H1 (cell line): ENCODE measurements around the gene ZNF451. TPM values are rescaled to one million over a fixed set of nuclear protein-coding genes. Genes with fewer than 3 reads are reported as not detected.

ENCODE experiments used
- CTCF ChIA-PET: fragments of 300-600 bp; sonication (Branson Sonifier 250); formaldehyde crosslinking; loops from one replicate; lab custom pipeline; 2021; ENCODE audit not compliant: partially characterized antibody; lab: Charles Lee
- POLR2A ChIA-PET: fragments of 300-600 bp; sonication (Branson Sonifier 250); formaldehyde crosslinking; loops from one replicate; lab custom pipeline; 2021; ENCODE audit warnings: inconsistent platforms; ENCODE audit not compliant: partially characterized antibody; lab: Charles Lee
- DNase-seq, 2 experiments: peaks; one replicate each; pipeline versions ENCODE4 v3.0.0 to v3.0.0-alpha.2; 2010 to 2022; ENCODE audit warnings: low spot score in 2 of 2, low read depth in 1 of 2, mixed read lengths in 1 of 2
- FAIRE-seq: peaks from 2 replicates; lab custom pipeline; 2011; peaks lifted over from hg19 to GRCh38; lab: Jason Lieb, UNC
- H2AFZ ChIP-seq: 2 replicates; pipeline ENCODE4 v1.8.1; 2012; ENCODE audit warnings: low read length, inconsistent platforms
- H2AK5ac ChIP-seq: 2 replicates; pipeline ENCODE4 v1.6.1; 2013; ENCODE audit warnings: low read depth, low read length
- H2BK120ac ChIP-seq: replicated peaks from 2 replicates; pipeline ENCODE3; 2013; ENCODE audit warnings: low read depth, low read length, inconsistent platforms
- H2BK12ac ChIP-seq: 2 replicates; pipeline ENCODE4 v1.6.1; 2013; ENCODE audit warnings: low read depth, low read length
- H2BK15ac ChIP-seq: 2 replicates; pipeline ENCODE4 v1.6.1; 2013; ENCODE audit warnings: low read length
- H2BK20ac ChIP-seq: 2 replicates; pipeline ENCODE4 v1.6.1; 2013; ENCODE audit warnings: low read length
- H2BK5ac ChIP-seq: 2 replicates; pipeline ENCODE4 v1.6.1; 2013; ENCODE audit warnings: low read depth, low read length
- H3K14ac ChIP-seq: 2 replicates; pipeline ENCODE4 v1.6.1; 2013; ENCODE audit warnings: inconsistent platforms; ENCODE audit not compliant: insufficient read length
- H3K18ac ChIP-seq: 2 replicates; pipeline ENCODE4 v1.6.1; 2013; ENCODE audit warnings: low read length; ENCODE audit errors: extremely low read depth
- H3K23ac ChIP-seq: 2 replicates; pipeline ENCODE4 v1.6.1; 2013; ENCODE audit warnings: inconsistent platforms; ENCODE audit not compliant: insufficient read length
- H3K23me2 ChIP-seq: 2 replicates; pipeline ENCODE4 v1.6.1; 2013; ENCODE audit warnings: low read depth, low read length
- H3K27ac ChIP-seq: 2 replicates; pipeline ENCODE4 v1.6.1; 2011; ENCODE audit warnings: low read depth, low read length, inconsistent platforms
- H3K27me3 ChIP-seq, 4 experiments: replicated peaks in 1 of 4; 1 replicate in 1 of 4; 2 replicates in 3 of 4; pipeline versions ENCODE4 v1.6.1 to v1.8.1; 2011 to 2013; ENCODE audit warnings: low read length in 3 of 4, mild to moderate bottlenecking in 3 of 4, inconsistent platforms in 2 of 4, mixed read lengths in 2 of 4, moderate library complexity in 1 of 4; ENCODE audit not compliant: control insufficient read depth in 3 of 4, insufficient read depth in 3 of 4; ENCODE audit errors: extremely low read depth in 1 of 4
- H3K36me3 ChIP-seq, 4 experiments: 2 replicates each; pipeline versions ENCODE4 v1.6.1 to v1.8.1; 2011 to 2013; ENCODE audit warnings: mild to moderate bottlenecking in 4 of 4, low read length in 3 of 4, moderate library complexity in 2 of 4, control low read depth in 1 of 4, inconsistent platforms in 1 of 4; ENCODE audit not compliant: insufficient read depth in 4 of 4, control insufficient read depth in 2 of 4
- H3K4ac ChIP-seq: replicated peaks from 2 replicates; pipeline ENCODE3; 2013; ENCODE audit warnings: low read length, low read depth, mixed read lengths, inconsistent platforms; ENCODE audit not compliant: insufficient read length
- H3K4me1 ChIP-seq, 4 experiments: replicated peaks in 1 of 4; 1 replicate in 1 of 4; 2 replicates in 3 of 4; pipeline versions ENCODE4 v1.6.1 to v1.8.1; 2011 to 2013; ENCODE audit warnings: low read length in 3 of 4, inconsistent platforms in 2 of 4, mixed read lengths in 1 of 4; ENCODE audit not compliant: insufficient read depth in 4 of 4, control insufficient read depth in 3 of 4
- H3K4me2 ChIP-seq, 2 experiments: 2 replicates each; pipeline versions ENCODE4 v1.6.1 to v1.8.1; 2011 to 2013; ENCODE audit warnings: low read depth in 2 of 2, low read length in 2 of 2, control low read depth in 1 of 2, inconsistent platforms in 1 of 2, mild to moderate bottlenecking in 1 of 2; ENCODE audit not compliant: insufficient read depth in 1 of 2
- H3K4me3 ChIP-seq, 4 experiments: fragments of 200-600, 300-600 bp in 1 of 4; sonication (generic), shearing (Covaris generic), sonication (Bioruptor Twin) in 1 of 4; 2 replicates each; pipeline versions ENCODE4 v1.5.1 to v1.8.1; 2011 to 2016; ENCODE audit warnings: low read length in 4 of 4, low read depth in 3 of 4, control low read depth in 2 of 4, inconsistent platforms in 2 of 4, mild to moderate bottlenecking in 2 of 4, mixed read lengths in 1 of 4, moderate library complexity in 1 of 4; ENCODE audit not compliant: insufficient read depth in 2 of 4; ENCODE audit errors: extremely low read depth in 1 of 4
- H3K56ac ChIP-seq: replicated peaks from 2 replicates; pipeline ENCODE3; 2013; ENCODE audit warnings: low read depth, mild to moderate bottlenecking, mixed read lengths, low read length, inconsistent platforms; ENCODE audit not compliant: insufficient read length
- H3K79me1 ChIP-seq: 2 replicates; pipeline ENCODE4 v1.6.1; 2013; ENCODE audit warnings: low read depth, low read length, control low read depth
- H3K79me2 ChIP-seq, 2 experiments: 2 replicates each; pipeline versions ENCODE4 v1.6.1 to v1.8.1; 2012 to 2013; ENCODE audit warnings: low read length in 2 of 2, mild to moderate bottlenecking in 2 of 2, inconsistent platforms in 1 of 2; ENCODE audit not compliant: insufficient read depth in 2 of 2, control insufficient read depth in 1 of 2
- H3K9ac ChIP-seq, 4 experiments: replicated peaks in 1 of 4; 1 replicate in 1 of 4; 2 replicates in 3 of 4; pipeline versions ENCODE4 v1.6.1 to v1.8.1; 2011 to 2013; ENCODE audit warnings: low read depth in 3 of 4, low read length in 3 of 4, control low read depth in 2 of 4, mild to moderate bottlenecking in 2 of 4, moderate library complexity in 2 of 4, inconsistent platforms in 1 of 4; ENCODE audit errors: extremely low read depth in 1 of 4
- H3K9me3 ChIP-seq, 2 experiments: 2 replicates each; pipeline versions ENCODE4 v1.6.1 to v1.8.1; 2012 to 2013; ENCODE audit warnings: mild to moderate bottlenecking in 2 of 2, moderate library complexity in 2 of 2, control low read depth in 1 of 2, inconsistent platforms in 1 of 2, low read depth in 1 of 2, low read length in 1 of 2, mixed read lengths in 1 of 2; ENCODE audit not compliant: insufficient read depth in 2 of 2
- H4K20me1 ChIP-seq, 2 experiments: replicated peaks in 1 of 2; 2 replicates each; pipeline versions ENCODE3 to v1.8.1; 2011 to 2013; ENCODE audit warnings: inconsistent platforms in 2 of 2, low read length in 2 of 2, mild to moderate bottlenecking in 1 of 2; ENCODE audit not compliant: insufficient read depth in 2 of 2, control insufficient read depth in 1 of 2
- H4K5ac ChIP-seq: 2 replicates; pipeline ENCODE4 v1.6.1; 2013; ENCODE audit warnings: low read length, low read depth, mixed read lengths, inconsistent platforms; ENCODE audit not compliant: insufficient read length
- H4K8ac ChIP-seq: 2 replicates; pipeline ENCODE4 v1.8.0; 2013; ENCODE audit warnings: mild to moderate bottlenecking, moderate library complexity, low read length, inconsistent platforms; ENCODE audit not compliant: insufficient read depth; ENCODE audit errors: extremely low read depth
- H4K91ac ChIP-seq: replicated peaks from 2 replicates; pipeline ENCODE3; 2013; ENCODE audit warnings: low read length, mixed read lengths, inconsistent platforms; ENCODE audit not compliant: insufficient read length
- CEBPB ChIP-seq: IDR thresholded peaks from 2 replicates; pipeline ENCODE4 v1.6.1; 2012; ENCODE audit warnings: low read depth, low read length
- JUN ChIP-seq: IDR thresholded peaks from 2 replicates; pipeline ENCODE4 v1.6.1; 2011; ENCODE audit warnings: low read depth, mild to moderate bottlenecking, improper control_type of control experiment, low read length
- KDM1A ChIP-seq: fragments of 200-600, 300-600 bp; sonication (generic); IDR thresholded peaks from 2 replicates; pipeline ENCODE4 v1.7.1; 2016; ENCODE audit warnings: mild to moderate bottlenecking, low read length, borderline replicate concordance
- RBBP5 ChIP-seq: IDR thresholded peaks from 2 replicates; pipeline ENCODE4 v1.7.1; 2012; ENCODE audit warnings: low read depth, mild to moderate bottlenecking, inconsistent platforms, low read length, moderate library complexity, borderline replicate concordance
- TCF12 ChIP-seq: IDR thresholded peaks from 2 replicates; pipeline ENCODE4 v1.6.1; 2011; ENCODE audit warnings: low read depth, mild to moderate bottlenecking, low read length
- WGBS, 2 experiments: shearing (Covaris generic) in 1 of 2; methylation state at CpG; one replicate each; pipeline versions ENCODE4 v1.1.6 to v1.1.7; 2013 to 2015; ENCODE audit warnings: low lambda C conversion rate in 2 of 2, mixed read lengths in 2 of 2, inconsistent platforms in 1 of 2, low coverage in 1 of 2, missing lambda C conversion rate in 1 of 2; ENCODE audit not compliant: insufficient replicate concordance in 2 of 2, insufficient coverage in 1 of 2, insufficient read length in 1 of 2; ENCODE audit errors: extremely low coverage in 1 of 2, missing lambda C conversion rate in 1 of 2; 5-methylcytosine and 5-hydroxymethylcytosine counted together
- polyA plus RNA-seq, 7 experiments: library from polyadenylated mRNA; depleted of rRNA in 3 of 7; stranded (reverse) in 5 of 7; unstranded in 2 of 7; fragments of >200 nt in 5 of 7; fragments of 200-250 nt in 2 of 7; gene quantifications; 1 replicate in 5 of 7; 2 replicates in 1 of 7; 4 replicates in 1 of 7; pipeline versions ENCODE4 v1.2.1 to v1.2.3, GENCODE V29; 2011 to 2013; ENCODE audit warnings: missing spikeins in 2 of 7, mixed read lengths in 2 of 7
- total RNA-seq: library from RNA; stranded (reverse); fragmentation: NEBNext Ultra II Directional; extraction: Animal tissue kit (Norgen Biotek cat#: 25700); gene quantifications from 2 replicates; pipeline ENCODE4 v1.2.1, GENCODE V29; 2021
- TF ChIP-seq, protein P1 (sequence below): IDR thresholded peaks from 2 replicates; pipeline ENCODE4 v1.6.1; 2011; ENCODE audit warnings: low read depth, mild to moderate bottlenecking, low read length; ENCODE audit not compliant: insufficient read depth

The ZNF451 gene
- total and polyA plus RNA-seq, 2 of the 8 experiments (the other 6 are each of a cell fraction or from before 2014, with no cell fraction given): 10.7 to 56.8 TPM

DNA sequence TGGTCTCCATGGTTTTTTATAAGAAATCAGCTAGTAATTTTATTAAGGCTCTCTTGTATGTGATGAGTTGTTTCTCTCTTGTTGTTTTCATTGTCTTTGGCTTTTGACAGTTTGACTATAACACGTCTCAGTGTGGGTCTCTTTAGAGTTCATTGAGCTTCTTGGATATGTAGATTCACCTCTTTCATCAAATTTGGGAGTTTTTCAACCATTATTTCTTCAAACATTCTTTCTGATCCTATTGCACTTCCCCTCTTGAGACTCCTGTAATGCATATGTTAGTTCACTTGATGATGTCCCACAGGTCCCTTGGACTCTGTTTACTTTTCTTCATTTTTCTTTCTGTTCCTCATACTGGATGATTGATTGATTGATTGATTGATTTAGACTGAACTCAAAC is 75.1 kb downstream of the ZNF451 start:
- H2BK5ac ChIP-seq: no peak overlapping the region
- POLR2A ChIA-PET: no interaction called here
- TF ChIP-seq JUN: no peak
- TF ChIP-seq TCF12: no peak
- TF ChIP-seq, protein P1, sequence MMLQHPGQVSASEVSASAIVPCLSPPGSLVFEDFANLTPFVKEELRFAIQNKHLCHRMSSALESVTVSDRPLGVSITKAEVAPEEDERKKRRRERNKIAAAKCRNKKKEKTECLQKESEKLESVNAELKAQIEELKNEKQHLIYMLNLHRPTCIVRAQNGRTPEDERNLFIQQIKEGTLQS: no peak
- TF ChIP-seq KDM1A: no peak
- no peak for TF ChIP-seq CEBPB
- TF ChIP-seq RBBP5: no peak
- H3K23me2 ChIP-seq: no peaks in the 10 kb centered on the region
- DNase-seq (no peak), FAIRE-seq (no peak)
- H3K36me3 ChIP-seq: peaks cover 0 to 16% (median 5%) of the 10 kb centered on the region in 4 experiments; a peak in 2 of 8 replicates
- no peak overlapping the region for H2AK5ac ChIP-seq
- no peak overlapping the region for H4K5ac ChIP-seq
- H4K91ac ChIP-seq: no peak overlapping the region
- 91% methylated on average over 1 of the region's 1 CpG; no CpG with 5 or more reads in 1 of the 2 experiments for WGBS, 2 experiments
- no peaks in the 10 kb centered on the region for H4K20me1 ChIP-seq
- CTCF ChIA-PET: no interaction called here
- H3K9me3 ChIP-seq: no peaks in the 10 kb centered on the region; a peak in 1 of 4 replicates
- no peak overlapping the region for H3K23ac ChIP-seq
- no peak overlapping the region for H4K8ac ChIP-seq
- no peak overlapping the region for H2BK12ac ChIP-seq
- no peak overlapping the region for H2BK20ac ChIP-seq
- H3K56ac ChIP-seq: no peak overlapping the region
- no peaks in the 10 kb centered on the region for H3K79me1 ChIP-seq
- H3K4me1 ChIP-seq: no peaks in the 10 kb centered on the region
- H3K14ac ChIP-seq: no peak overlapping the region
- no peak overlapping the region for H3K4me2 ChIP-seq
- no peak overlapping the region for H2BK15ac ChIP-seq
- no peak overlapping the region for H3K4me3 ChIP-seq
- no peaks in the 10 kb centered on the region for H3K79me2 ChIP-seq
- no peaks in the 10 kb centered on the region for H3K27me3 ChIP-seq
- H3K4ac ChIP-seq: no peak overlapping the region
- no peak overlapping the region for H3K18ac ChIP-seq
- no peak overlapping the region for H3K27ac ChIP-seq
- H2AFZ ChIP-seq: no peak overlapping the region
- H2BK120ac ChIP-seq: no peak overlapping the region
- H3K9ac ChIP-seq: no peak overlapping the region
